Neural progenitor cell (in vitro differentiated cells): ENCODE results near the gene RANGAP1. TPM values are rescaled to one million over a fixed set of nuclear protein-coding genes. Genes with fewer than 3 reads are reported as not detected.

Source experiments
- DNase-seq: peaks from one replicate; pipeline ENCODE4 v3.0.0-alpha.2; 2016; ENCODE audit warnings: low spot score
- H2AFZ ChIP-seq: fragments of 200-600 bp; sonication (generic); replicated peaks from 2 replicates; pipeline ENCODE4 v1.6.1; 2016; ENCODE audit warnings: antibody characterized with exemption
- H3F3A ChIP-seq: fragments of 200-600 bp; sonication (generic); 2 replicates; pipeline ENCODE4 v1.6.1; 2016; ENCODE audit warnings: antibody characterized with exemption, low read depth
- H3K27ac ChIP-seq: fragments of 200-600 bp; sonication (generic); 2 replicates; pipeline ENCODE4 v1.5.1; 2016; ENCODE audit warnings: mild to moderate bottlenecking
- H3K27me3 ChIP-seq: fragments of 200-600 bp; sonication (generic); 2 replicates; pipeline ENCODE4 v1.6.1; 2016; ENCODE audit warnings: mild to moderate bottlenecking, moderate library complexity
- H3K36me3 ChIP-seq: fragments of 200-600 bp; sonication (generic); 2 replicates; pipeline ENCODE4 v1.5.1; 2016
- H3K4me1 ChIP-seq: fragments of 200-600 bp; sonication (generic); 2 replicates; pipeline ENCODE4 v1.6.1; 2016; ENCODE audit warnings: mixed run types
- H3K4me2 ChIP-seq: fragments of 200-600 bp; sonication (generic); 2 replicates; pipeline ENCODE4 v1.6.1; 2016
- H3K4me3 ChIP-seq: fragments of 200-600 bp; sonication (generic); 2 replicates; pipeline ENCODE4 v1.5.1; 2016
- H3K79me2 ChIP-seq: fragments of 200-600 bp; sonication (generic); 2 replicates; pipeline ENCODE4 v1.6.1; 2016; ENCODE audit warnings: low read depth
- H3K9ac ChIP-seq: fragments of 200-600 bp; sonication (generic); 2 replicates; pipeline ENCODE4 v1.6.1; 2016
- H3K9me3 ChIP-seq: fragments of 200-600 bp; sonication (generic); 2 replicates; pipeline ENCODE4 v1.5.1; 2016; ENCODE audit warnings: low read depth
- H4K20me1 ChIP-seq: fragments of 200-600 bp; sonication (generic); 2 replicates; pipeline ENCODE4 v1.6.1; 2016; ENCODE audit warnings: low read depth
- H3K27ac Mint-ChIP-seq: 3 replicates; pipeline ENCODE4 v1.8.0; 2021; ENCODE audit warnings: mixed read lengths
- H3K27me3 Mint-ChIP-seq: 2 replicates; pipeline ENCODE4 v1.8.0; 2022; ENCODE audit warnings: low read depth, mild to moderate bottlenecking, inconsistent platforms, moderate library complexity, mixed read lengths; ENCODE audit not compliant: insufficient read depth
- H3K36me3 Mint-ChIP-seq: 3 replicates; pipeline ENCODE4 v1.8.0; 2021; ENCODE audit warnings: mixed read lengths
- H3K4me1 Mint-ChIP-seq: 3 replicates; pipeline ENCODE4 v1.8.0; 2021; ENCODE audit warnings: mixed read lengths
- H3K4me3 Mint-ChIP-seq: 3 replicates; pipeline ENCODE4 v1.8.0; 2021; ENCODE audit warnings: mild to moderate bottlenecking, moderate library complexity, mixed read lengths
- H3K9me3 Mint-ChIP-seq: 3 replicates; pipeline ENCODE4 v1.8.0; 2020; ENCODE audit warnings: mixed read lengths
- EZH2 ChIP-seq: fragments of 200-600 bp; sonication (generic); IDR thresholded peaks from 2 replicates; pipeline ENCODE4 v1.6.1; 2017; ENCODE audit warnings: antibody characterized with exemption, mild to moderate bottlenecking, moderate library complexity
- EZH2phosphoT487 ChIP-seq: fragments of 200-600 bp; sonication (generic); IDR thresholded peaks from 2 replicates; pipeline ENCODE4 v1.6.1; 2017; ENCODE audit warnings: antibody characterized with exemption
- total RNA-seq: library from RNA; depleted of rRNA; stranded (reverse); fragments of >200 nt; gene quantifications from 2 replicates; pipeline ENCODE4 v1.2.3, GENCODE V29; 2015; ENCODE audit warnings: low replicate concordance
- TF ChIP-seq, protein P1 (sequence below): fragments of 200-600 bp; sonication (generic); IDR thresholded peaks from 2 replicates; pipeline ENCODE4 v1.5.1; 2017; ENCODE audit warnings: antibody characterized with exemption, mild to moderate bottlenecking

RANGAP1 gene
- total RNA-seq, 1 donor from 2014 or later: 53.4 TPM

DNA sequence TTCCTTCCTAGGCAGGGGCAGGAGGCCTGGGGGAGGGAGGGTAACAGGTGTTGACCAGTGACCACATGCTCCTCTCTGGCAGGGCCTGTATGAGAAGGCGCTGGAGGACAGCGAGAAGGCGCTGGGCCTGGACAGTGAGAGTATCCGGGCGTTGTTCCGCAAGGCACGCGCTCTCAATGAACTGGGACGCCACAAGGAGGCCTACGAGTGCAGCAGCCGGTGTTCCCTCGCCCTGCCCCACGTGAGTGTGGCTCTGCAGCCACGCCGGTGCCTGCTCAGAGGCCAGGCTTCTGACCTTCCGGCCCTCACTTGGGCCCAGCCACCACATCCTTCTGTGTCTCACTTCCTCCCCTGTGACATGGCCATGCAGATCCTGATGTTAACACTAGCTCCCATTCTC, 41.1 kb upstream of the RANGAP1 start:
- H3K36me3 Mint-ChIP-seq: peaks cover 18% of the 10 kb centered on the region
- no peak overlapping the region for H3K27ac ChIP-seq
- H3K4me3 ChIP-seq: no peak overlapping the region
- H3K9ac ChIP-seq: no peak overlapping the region
- no peaks in the 10 kb centered on the region for H3K4me1 ChIP-seq
- H3K9me3 Mint-ChIP-seq: no peaks in the 10 kb centered on the region
- no peaks in the 10 kb centered on the region for H3K36me3 ChIP-seq
- no peak overlapping the region for H3K4me3 Mint-ChIP-seq
- H2AFZ ChIP-seq: no peak overlapping the region
- no peak for DNase-seq
- no peaks in the 10 kb centered on the region for H3F3A ChIP-seq
- H3K27ac Mint-ChIP-seq: no peak overlapping the region
- no peaks in the 10 kb centered on the region for H3K9me3 ChIP-seq
- H3K27me3 ChIP-seq: no peaks in the 10 kb centered on the region
- H3K4me2 ChIP-seq: no peak overlapping the region
- peaks cover 7% of the 10 kb centered on the region for H4K20me1 ChIP-seq
- H3K27me3 Mint-ChIP-seq: peaks cover 7% of the 10 kb centered on the region
- TF ChIP-seq, protein P1, sequence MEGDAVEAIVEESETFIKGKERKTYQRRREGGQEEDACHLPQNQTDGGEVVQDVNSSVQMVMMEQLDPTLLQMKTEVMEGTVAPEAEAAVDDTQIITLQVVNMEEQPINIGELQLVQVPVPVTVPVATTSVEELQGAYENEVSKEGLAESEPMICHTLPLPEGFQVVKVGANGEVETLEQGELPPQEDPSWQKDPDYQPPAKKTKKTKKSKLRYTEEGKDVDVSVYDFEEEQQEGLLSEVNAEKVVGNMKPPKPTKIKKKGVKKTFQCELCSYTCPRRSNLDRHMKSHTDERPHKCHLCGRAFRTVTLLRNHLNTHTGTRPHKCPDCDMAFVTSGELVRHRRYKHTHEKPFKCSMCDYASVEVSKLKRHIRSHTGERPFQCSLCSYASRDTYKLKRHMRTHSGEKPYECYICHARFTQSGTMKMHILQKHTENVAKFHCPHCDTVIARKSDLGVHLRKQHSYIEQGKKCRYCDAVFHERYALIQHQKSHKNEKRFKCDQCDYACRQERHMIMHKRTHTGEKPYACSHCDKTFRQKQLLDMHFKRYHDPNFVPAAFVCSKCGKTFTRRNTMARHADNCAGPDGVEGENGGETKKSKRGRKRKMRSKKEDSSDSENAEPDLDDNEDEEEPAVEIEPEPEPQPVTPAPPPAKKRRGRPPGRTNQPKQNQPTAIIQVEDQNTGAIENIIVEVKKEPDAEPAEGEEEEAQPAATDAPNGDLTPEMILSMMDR: no peak
- TF ChIP-seq EZH2: no peak
- no peak for TF ChIP-seq EZH2phosphoT487
- no peaks in the 10 kb centered on the region for H3K4me1 Mint-ChIP-seq
- no peaks in the 10 kb centered on the region for H3K79me2 ChIP-seq

DNA sequence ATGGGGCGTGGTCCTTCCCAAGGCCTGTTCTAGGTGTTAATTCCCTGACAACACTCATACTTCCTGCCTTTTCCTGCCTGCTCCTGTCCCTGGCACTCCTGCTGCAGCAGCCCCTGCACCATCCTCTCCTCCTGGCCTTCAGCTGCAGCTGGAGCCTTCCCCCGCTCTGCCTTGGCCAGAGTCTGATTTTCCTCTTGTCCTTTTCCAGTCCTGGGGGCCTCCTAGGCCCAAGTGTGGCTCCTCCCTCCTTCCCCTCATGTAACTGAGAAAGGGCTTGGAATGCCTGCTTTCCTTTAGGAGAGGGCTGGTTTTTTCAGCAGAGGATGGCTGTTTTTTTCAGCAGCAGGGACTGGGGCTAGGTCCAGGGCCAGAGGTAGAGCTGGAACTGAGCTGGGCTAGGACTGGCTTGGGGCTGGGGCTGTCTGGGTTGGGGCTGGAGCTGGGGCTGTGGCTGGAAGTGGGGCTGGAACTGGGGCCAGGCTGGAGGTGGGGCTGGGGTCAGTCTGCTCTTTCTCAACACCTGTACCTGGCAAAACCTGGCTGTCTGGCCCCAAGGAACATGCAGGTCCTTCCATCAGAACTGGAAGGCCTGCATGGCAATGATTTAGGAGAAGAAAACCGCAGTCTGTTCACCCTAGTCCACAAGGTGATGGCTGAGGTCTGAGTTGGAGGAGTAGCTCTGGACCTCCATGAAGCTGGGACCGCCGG, 39.0 kb upstream of the RANGAP1 start:
- Mint-ChIP-seq H3K4me3 (no peak overlapping the region), H3K36me3 (peaks cover 20% of the 10 kb centered on the region), H3K27me3 (peaks cover 7% of the 10 kb centered on the region), H3K4me1 (no peaks in the 10 kb centered on the region), H3K27ac (no peak overlapping the region), H3K9me3 (no peaks in the 10 kb centered on the region)
- Histone ChIP-seq H3K4me1 (no peaks in the 10 kb centered on the region), H3K9ac (no peak overlapping the region), H2AFZ (no peak overlapping the region), H3K36me3 (no peaks in the 10 kb centered on the region), H3F3A (no peaks in the 10 kb centered on the region), H3K79me2 (no peaks in the 10 kb centered on the region), H3K9me3 (no peaks in the 10 kb centered on the region), H4K20me1 (peaks cover 14% of the 10 kb centered on the region), H3K4me3 (no peak overlapping the region), H3K4me2 (no peak overlapping the region), H3K27me3 (no peaks in the 10 kb centered on the region), H3K27ac (no peak overlapping the region)
- TF ChIP-seq EZH2: no peak
- TF ChIP-seq, protein P1: no peak
- no peak for TF ChIP-seq EZH2phosphoT487
- DNase-seq: no peak

DNA sequence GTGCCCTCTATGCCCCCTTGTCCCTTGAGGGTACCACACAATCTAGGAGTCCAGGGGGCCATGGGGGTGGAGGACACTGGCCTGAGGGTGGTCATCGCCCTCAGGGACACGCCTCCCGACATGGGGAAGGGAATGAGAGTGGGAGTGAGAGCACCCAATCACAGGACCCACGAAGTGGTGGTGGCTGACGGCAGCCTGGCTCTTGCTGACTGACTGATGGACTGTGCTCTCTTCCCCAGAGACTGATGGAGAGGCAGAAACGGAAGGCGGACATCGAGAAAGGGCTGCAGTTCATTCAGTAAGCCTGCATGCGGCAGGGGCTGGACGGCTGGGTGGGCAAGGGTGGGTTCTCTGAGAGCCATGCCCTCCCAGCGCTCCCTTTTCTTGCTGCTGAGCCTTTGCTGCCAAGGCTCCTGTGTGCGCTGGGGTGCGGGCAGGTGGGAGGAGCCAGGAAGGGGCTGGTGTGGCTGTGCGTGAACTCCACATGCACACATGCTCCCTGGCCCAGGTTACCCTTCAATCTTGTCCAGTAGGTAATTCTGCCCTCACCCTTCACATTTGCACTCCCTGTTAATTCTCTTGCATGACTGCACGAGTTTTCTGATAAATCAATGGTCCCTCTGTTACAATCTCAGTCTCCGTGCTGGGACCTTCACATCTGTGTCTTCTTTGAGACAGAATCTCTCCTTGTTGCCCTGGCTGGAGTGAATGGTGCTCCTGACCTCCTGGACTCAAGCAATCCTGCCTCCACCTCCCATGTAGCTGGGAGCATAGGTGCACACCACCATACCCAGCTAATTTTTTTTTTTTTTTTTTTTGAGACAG, 34.6 kb upstream of the RANGAP1 start:
- TF ChIP-seq, protein P1: no peak
- TF ChIP-seq EZH2 (no peak), EZH2phosphoT487 (no peak)
- no peak for DNase-seq
- no peak overlapping the region for H2AFZ ChIP-seq
- no peak overlapping the region for H3K4me3 ChIP-seq
- H3K9me3 Mint-ChIP-seq: no peaks in the 10 kb centered on the region
- H3K27me3 Mint-ChIP-seq: peaks cover 5% of the 10 kb centered on the region
- H3K9ac ChIP-seq: no peak overlapping the region
- H3K9me3 ChIP-seq: no peaks in the 10 kb centered on the region
- H3K36me3 ChIP-seq: no peaks in the 10 kb centered on the region
- H3K79me2 ChIP-seq: peaks cover 31% of the 10 kb centered on the region
- no peaks in the 10 kb centered on the region for H3K27me3 ChIP-seq
- H3K27ac Mint-ChIP-seq: no peak overlapping the region
- peaks cover 28% of the 10 kb centered on the region for H4K20me1 ChIP-seq
- H3K4me1 ChIP-seq: no peaks in the 10 kb centered on the region
- no peak overlapping the region for H3K4me3 Mint-ChIP-seq
- no peak overlapping the region for H3K27ac ChIP-seq
- no peak overlapping the region for H3K4me2 ChIP-seq
- H3K4me1 Mint-ChIP-seq: peaks cover 5% of the 10 kb centered on the region
- no peaks in the 10 kb centered on the region for H3F3A ChIP-seq
- H3K36me3 Mint-ChIP-seq: peaks cover 17% of the 10 kb centered on the region
